GM12878 (cell line): ENCODE data around the gene MPST. TPM values are rescaled to one million over a fixed set of nuclear protein-coding genes. Genes with fewer than 3 reads are reported as not detected.

ENCODE experiments used
- ATAC-seq: fragments of 200-7000 bp; cut with Tn5 transposase; 3 replicates; pipeline ENCODE4 v1.9.1; 2020; ENCODE audit warnings: mild to moderate bottlenecking, moderate library complexity
- BruUV-seq: library from RNA; stranded (reverse); fragments of 400-500 nt; replicated peaks from 2 replicates; lab custom pipeline; 2021; lab: Mats Ljungman, UMichigan
- CTCF ChIA-PET: fragments of 300-600 bp; sonication (Branson Sonifier 250); formaldehyde crosslinking; extraction: SDS; loops from one replicate; lab custom pipeline; 2021; ENCODE audit warnings: inconsistent platforms; lab: Yijun Ruan, JAX
- POLR2A ChIA-PET: fragments of 350-600 bp; formaldehyde crosslinking; extraction: SDS; loops from one replicate; lab custom pipeline; 2021; ENCODE audit warnings: inconsistent platforms; lab: Charles Lee
- RAD21 ChIA-PET: fragments of 300-600 bp; sonication (Branson Sonifier 250); formaldehyde crosslinking; loops from one replicate; lab custom pipeline; 2023; ENCODE audit warnings: antibody characterized with exemption; ENCODE audit not compliant: unreplicated experiment; lab: Charles Lee
- SMC1A ChIA-PET: fragments of 300-600 bp; sonication (Branson Sonifier 250); formaldehyde crosslinking; loops from one replicate; lab custom pipeline; 2023; ENCODE audit not compliant: unreplicated experiment, uncharacterized antibody; lab: Charles Lee
- DNase-seq: peaks from one replicate; pipeline ENCODE4 v3.0.0-alpha.2; 2011; ENCODE audit warnings: low read depth, low spot score
- FAIRE-seq: peaks from 3 replicates; lab custom pipeline; 2011; peaks lifted over from hg19 to GRCh38; lab: Jason Lieb, UNC
- H2AFZ ChIP-seq: 2 replicates; pipeline ENCODE4 v1.6.0; 2011; ENCODE audit warnings: low read depth, low read length, control low read depth; ENCODE audit not compliant: control insufficient read depth
- H3K27ac ChIP-seq: 2 replicates; pipeline ENCODE4 v1.5.1; 2011; ENCODE audit warnings: control low read depth; ENCODE audit not compliant: control insufficient read depth, insufficient read depth
- H3K27me3 ChIP-seq, 2 experiments: replicated peaks in 1 of 2; 2 replicates each; pipeline versions ENCODE4 v1.6.0 to v1.6.1; 2011; ENCODE audit warnings: low read length in 1 of 2; ENCODE audit not compliant: control insufficient read depth in 2 of 2, insufficient read depth in 2 of 2
- H3K36me3 ChIP-seq, 2 experiments: 2 replicates each; pipeline ENCODE4 v1.5.1; 2011; ENCODE audit warnings: low read length in 1 of 2; ENCODE audit not compliant: control insufficient read depth in 2 of 2, insufficient read depth in 2 of 2
- H3K4me1 ChIP-seq: 2 replicates; pipeline ENCODE4 v1.6.1; 2011; ENCODE audit warnings: mild to moderate bottlenecking, low read length, moderate library complexity, mixed read lengths; ENCODE audit not compliant: control insufficient read depth, insufficient read depth
- H3K4me2 ChIP-seq: 2 replicates; pipeline ENCODE4 v1.6.0; 2011; ENCODE audit warnings: control low read depth; ENCODE audit not compliant: control insufficient read depth, insufficient read depth
- H3K4me3 ChIP-seq: fragments of 200-600 bp; sonication (generic); 2 replicates; pipeline ENCODE4 v1.5.1; 2016
- H3K79me2 ChIP-seq: 2 replicates; pipeline ENCODE4 v1.6.0; 2011; ENCODE audit warnings: low read length; ENCODE audit not compliant: control insufficient read depth, insufficient read depth
- H3K9ac ChIP-seq: 2 replicates; pipeline ENCODE4 v1.8.0; 2011; ENCODE audit warnings: low read length, control low read depth, mixed read lengths; ENCODE audit not compliant: control insufficient read depth, insufficient read depth
- H3K9me3 ChIP-seq: replicated peaks from 3 replicates; pipeline ENCODE4 v1.5.1; 2011; ENCODE audit warnings: mild to moderate bottlenecking, low read length; ENCODE audit not compliant: control insufficient read depth, insufficient read depth
- H4K20me1 ChIP-seq: 2 replicates; pipeline ENCODE4 v1.6.0; 2011; ENCODE audit not compliant: control insufficient read depth, insufficient read depth
- BCLAF1 ChIP-seq: fragments of 450-650 bp; IDR thresholded peaks from 2 replicates; pipeline ENCODE4 v1.6.1; 2017; ENCODE audit warnings: antibody characterized with exemption, mild to moderate bottlenecking, moderate library complexity
- CBX3 ChIP-seq: fragments of 200-600 bp; sonication (generic); IDR thresholded peaks from 2 replicates; pipeline ENCODE4 v1.6.1; 2016; ENCODE audit warnings: low read depth, borderline replicate concordance
- DPF2 ChIP-seq: fragments of 450-650 bp; IDR thresholded peaks from 2 replicates; pipeline ENCODE4 v1.6.1; 2017; ENCODE audit warnings: mild to moderate bottlenecking
- EP300 ChIP-seq, 2 experiments: fragments of 150-350 bp in 1 of 2; IDR thresholded peaks; 2 replicates each; pipeline ENCODE4 v1.6.1; 2011 to 2012; ENCODE audit warnings: low read depth in 2 of 2, low read length in 2 of 2, borderline replicate concordance in 1 of 2, improper control_type of control experiment in 1 of 2, inconsistent platforms in 1 of 2; ENCODE audit not compliant: control insufficient read depth in 1 of 2
- GATAD2B ChIP-seq: fragments of 450-650 bp; conservative IDR thresholded peaks from 2 replicates; pipeline ENCODE4 v1.6.1; 2017; ENCODE audit warnings: low read depth, mild to moderate bottlenecking, moderate library complexity
- HSF1 ChIP-seq: fragments of 150-350 bp; IDR thresholded peaks from 2 replicates; pipeline ENCODE4 v1.6.1; 2014; ENCODE audit warnings: mild to moderate bottlenecking, low read depth, low read length
- MYB ChIP-seq: fragments of 150-350 bp; IDR thresholded peaks from 2 replicates; pipeline ENCODE4 v1.6.1; 2014; ENCODE audit warnings: mild to moderate bottlenecking, low read depth, low read length, borderline replicate concordance
- NR2C2 ChIP-seq: IDR thresholded peaks from 2 replicates; pipeline ENCODE4 v1.6.1; 2011; ENCODE audit warnings: borderline replicate concordance, low read depth; ENCODE audit not compliant: control insufficient read depth, insufficient read length
- PAX5 ChIP-seq: IDR thresholded peaks from 2 replicates; pipeline ENCODE4 v1.6.1; 2011; ENCODE audit warnings: low read depth, low read length, borderline replicate concordance
- RCOR1 ChIP-seq: conservative IDR thresholded peaks from 2 replicates; pipeline ENCODE4 v1.6.1; 2012; ENCODE audit warnings: low read depth, low read length, improper control_type of control experiment
- REST ChIP-seq: IDR thresholded peaks from 2 replicates; pipeline ENCODE4 v1.6.1; 2012; ENCODE audit warnings: mild to moderate bottlenecking, low read depth, low read length
- TAF1 ChIP-seq: IDR thresholded peaks from 2 replicates; pipeline ENCODE4 v1.6.1; 2011; ENCODE audit warnings: mild to moderate bottlenecking, low read depth, low read length, borderline replicate concordance
- TBL1XR1 ChIP-seq: IDR thresholded peaks from 2 replicates; pipeline ENCODE4 v1.6.1; 2012; ENCODE audit warnings: low read depth, low read length, improper control_type of control experiment
- ZNF207 ChIP-seq: fragments of 450-650 bp; IDR thresholded peaks from 2 replicates; pipeline ENCODE4 v1.6.1; 2014; ENCODE audit warnings: antibody characterized with exemption, mild to moderate bottlenecking, borderline replicate concordance
- ZNF274 ChIP-seq: IDR thresholded peaks from one replicate; pipeline ENCODE4 v1.8.0; 2011; ENCODE audit not compliant: insufficient read length, insufficient read depth
- WGBS: methylation state at CpG from one replicate; pipeline ENCODE4 v1.1.6; 2016; ENCODE audit warnings: low lambda C conversion rate; ENCODE audit not compliant: insufficient replicate concordance, insufficient coverage; ENCODE audit errors: missing lambda C conversion rate; 5-methylcytosine and 5-hydroxymethylcytosine counted together
- in situ Hi-C: fragments of 300-500 bp; cut with MboI; formaldehyde crosslinking; loops from 9 replicates; pipeline ENCODE4 v1.14.3; 2018; ENCODE audit warnings: mixed read lengths
- intact Hi-C: fragments of 100-400 bp; cut with micrococcal nuclease; formaldehyde crosslinking; loops from one replicate; pipeline ENCODE4 v1.14.2; 2022; ENCODE audit not compliant: unreplicated experiment
- polyA plus RNA-seq, 11 experiments: library from polyadenylated mRNA; depleted of rRNA in 4 of 11; unstranded in 6 of 11; stranded (reverse) in 5 of 11; fragments of >200 nt; fragmentation: Nextera tagmentation in 4 of 11; fragmentation: Illumina TruSeq in 1 of 11; extraction: Ambion mirVana in 4 of 11; extraction: Trizol in 1 of 11; gene quantifications; 1 replicate in 1 of 11; 2 replicates in 10 of 11; pipeline versions ENCODE4 v1.2.1 to v1.2.3, GENCODE V29; 2011 to 2016; ENCODE audit warnings: inconsistent platforms in 2 of 11, missing spikeins in 2 of 11, low read depth in 1 of 11
- total RNA-seq, 4 experiments: library from RNA; depleted of rRNA in 3 of 4; stranded (reverse); fragments of >200 nt in 3 of 4; fragmentation: Illumina TruSeq in 1 of 4; extraction: Trizol in 1 of 4; gene quantifications; 2 replicates each; pipeline versions ENCODE4 v1.2.1 to v1.2.3, GENCODE V29; 2013 to 2021

The MPST gene
- total and polyA plus RNA-seq, 10 of the 15 experiments (the other 5 are each of a cell fraction or from before 2014, with no cell fraction given) = 0.95 to 88.7 (median 38.5) TPM

- BruUV-seq = no TSS peak
- Histone ChIP-seq H3K4me2 (no peak overlapping the region), H3K36me3 (no peaks in the 10 kb centered on the region), H4K20me1 (no peaks in the 10 kb centered on the region), H3K27ac (no peak overlapping the region), H3K9ac (no peak overlapping the region), H3K9me3 (no peaks in the 10 kb centered on the region), H3K4me1 (no peaks in the 10 kb centered on the region), H3K4me3 (no peak overlapping the region), H2AFZ (no peak overlapping the region), H3K27me3 (no peaks in the 10 kb centered on the region; a peak in 1 of 4 replicates), H3K79me2 (no peaks in the 10 kb centered on the region)
- ATAC-seq = no peak
- intact Hi-C loops = no loop called here
- no peak for FAIRE-seq
- ChIA-PET POLR2A (no interaction called here), RAD21 (no interaction called here), SMC1A (no interaction called here), CTCF (interaction anchor here (2.4 to 3.3 kb wide), 2 partner anchors 10 to 12 kb away, joined by 15 to 17 read pairs; no protein-coding TSS in a partner anchor)
- in situ Hi-C loops = no loop called here
- DNase-seq = no peak
- 56% methylated on average over 23 of the region's 23 CpGs for WGBS
- no peak for TF ChIP-seq GATAD2B
- TF ChIP-seq ZNF274 = no peak
- TF ChIP-seq CBX3 = no peak
- no peak for TF ChIP-seq BCLAF1
- no peak for TF ChIP-seq MYB
- TF ChIP-seq NR2C2 = no peak
- no peak for TF ChIP-seq TAF1
- no peak for TF ChIP-seq DPF2
- no peak for TF ChIP-seq REST
- no peak for TF ChIP-seq HSF1
- no peak for TF ChIP-seq PAX5
- no peak for TF ChIP-seq TBL1XR1
- no peak for TF ChIP-seq ZNF207
- TF ChIP-seq RCOR1 = no peak
- no peak for TF ChIP-seq EP300 (IDR thresholded peaks at IDR 0.05; ENCODE audit: borderline replicate concordance in 1 of 2, control insufficient read depth in 1 of 2, low read depth in 2 of 2, low read length in 2 of 2)
Observed at GRCh38 chr22:37033605-37034430, 14.3 kb downstream of the MPST start.
